Glutamatergic neuron (in vitro differentiated cells): ENCODE measurements around the gene LARGE2. TPM values are rescaled to one million over a fixed set of nuclear protein-coding genes. Genes with fewer than 3 reads are reported as not detected.

Experiments
- DNase-seq: peaks from one replicate; pipeline ENCODE4 v3.0.0; 2022
- H3K27ac Mint-ChIP-seq: one replicate; pipeline ENCODE4 v1.8.0; 2020; ENCODE audit warnings: mild to moderate bottlenecking, mixed read lengths, inconsistent platforms; ENCODE audit not compliant: unreplicated experiment
- H3K27me3 Mint-ChIP-seq: one replicate; pipeline ENCODE4 v1.8.0; 2020; ENCODE audit warnings: mild to moderate bottlenecking, moderate library complexity, mixed read lengths, inconsistent platforms; ENCODE audit not compliant: unreplicated experiment
- H3K36me3 Mint-ChIP-seq: one replicate; pipeline ENCODE4 v1.8.0; 2020; ENCODE audit warnings: mild to moderate bottlenecking, mixed read lengths, inconsistent platforms; ENCODE audit not compliant: unreplicated experiment
- H3K4me1 Mint-ChIP-seq: one replicate; pipeline ENCODE4 v1.8.0; 2020; ENCODE audit warnings: mild to moderate bottlenecking, low read depth, mixed read lengths, inconsistent platforms; ENCODE audit not compliant: unreplicated experiment
- H3K4me3 Mint-ChIP-seq: one replicate; pipeline ENCODE4 v1.8.0; 2020; ENCODE audit warnings: mild to moderate bottlenecking, mixed read lengths, inconsistent platforms; ENCODE audit not compliant: unreplicated experiment
- H3K9me3 Mint-ChIP-seq: one replicate; pipeline ENCODE4 v1.8.0; 2020; ENCODE audit warnings: mild to moderate bottlenecking, moderate library complexity, mixed read lengths, inconsistent platforms; ENCODE audit not compliant: unreplicated experiment
- CTCF ChIP-seq: fragments of 200-600 bp; sonication (generic); IDR thresholded peaks from one replicate; pipeline ENCODE4 v1.5.0; 2021; ENCODE audit not compliant: partially characterized antibody, unreplicated experiment
- total RNA-seq: library from RNA; stranded (reverse); fragmentation: NEBNext Ultra II Directional; extraction: Animal tissue kit (Norgen Biotek cat#: 25700); gene quantifications from one replicate; pipeline ENCODE4 v1.2.1, GENCODE V29; 2021; ENCODE audit not compliant: unreplicated experiment

Gene LARGE2
- total RNA-seq, 1 donor from 2014 or later = 3.0 TPM

GRCh38 chr11:45919806-45920530 is 2.5 kb upstream of the LARGE2 start:
- Mint-ChIP-seq H3K4me1 (peaks cover 6% of the 10 kb centered on the region), H3K36me3 (no peaks in the 10 kb centered on the region), H3K9me3 (peaks cover 17% of the 10 kb centered on the region), H3K4me3 (no peak overlapping the region), H3K27ac (peak overlapping the region; percentile 17), H3K27me3 (peaks cover 20% of the 10 kb centered on the region)
- no peak for TF ChIP-seq CTCF
- no peak for DNase-seq

- Mint-ChIP-seq H3K27me3 (peaks cover 25% of the 10 kb centered on the region), H3K4me1 (peaks cover 8% of the 10 kb centered on the region), H3K27ac (no peak overlapping the region), H3K9me3 (peaks cover 18% of the 10 kb centered on the region), H3K36me3 (no peaks in the 10 kb centered on the region), H3K4me3 (no peak overlapping the region)
- no peak for TF ChIP-seq CTCF
- no peak for DNase-seq
Measured at GRCh38 chr11:45920531-45921477, 1.7 kb upstream of the LARGE2 start.

- TF ChIP-seq CTCF = no peak
- H3K27me3 Mint-ChIP-seq = peaks cover 27% of the 10 kb centered on the region
- peaks cover 11% of the 10 kb centered on the region for H3K4me1 Mint-ChIP-seq
- no peak for DNase-seq
- peaks cover 17% of the 10 kb centered on the region for H3K9me3 Mint-ChIP-seq
- H3K36me3 Mint-ChIP-seq = no peaks in the 10 kb centered on the region
- H3K27ac Mint-ChIP-seq = no peak overlapping the region
- peak overlapping the region; percentile 52 for H3K4me3 Mint-ChIP-seq
Measured at GRCh38 chr11:45921561-45922424, 663 bp upstream of the LARGE2 start.

- no peak for TF ChIP-seq CTCF
- H3K9me3 Mint-ChIP-seq = peaks cover 13% of the 10 kb centered on the region
- DNase-seq = no peak
- H3K36me3 Mint-ChIP-seq = no peaks in the 10 kb centered on the region
- H3K27me3 Mint-ChIP-seq = peaks cover 25% of the 10 kb centered on the region
- peak overlapping the region; percentile 53 for H3K4me3 Mint-ChIP-seq
- H3K4me1 Mint-ChIP-seq = peaks cover 11% of the 10 kb centered on the region
- H3K27ac Mint-ChIP-seq = peak overlapping the region; percentile 31
Measured at GRCh38 chr11:45924036-45924915, 1.8 kb downstream of the LARGE2 start.
